GM19438 (cell line): ENCODE results near the gene AOC1.
"Not testable (repeated sequence)": the region's sequence is repeated elsewhere in the genome, so short reads cannot be mapped to it uniquely, and the experiment has no call there.

Experiments used
- ATAC-seq: cut with Tn5 transposase; IDR thresholded peaks from one replicate; pipeline ENCODE4 v1.9.1; 2021; ENCODE audit warnings: low read depth; ENCODE audit not compliant: unreplicated experiment

The AOC1 gene

GRCh38 chr7:150896562-150897209 is 44.4 kb downstream of the AOC1 start:
- no peak for ATAC-seq

GRCh38 chr7:150897502-150898474 is 45.5 kb downstream of the AOC1 start:
- no peak for ATAC-seq

- no peak for ATAC-seq
Measured at GRCh38 chr7:150898475-150899011, 46.2 kb downstream of the AOC1 start.

GRCh38 chr7:150900675-150901074 is 48.4 kb downstream of the AOC1 start:
- no peak for ATAC-seq

- ATAC-seq: no peak
Measured at GRCh38 chr7:150901160-150902035, 49.1 kb downstream of the AOC1 start.

- no peak for ATAC-seq
Measured at GRCh38 chr7:150902078-150903033, 50.0 kb downstream of the AOC1 start.

GRCh38 chr7:150903606-150904005 is 51.3 kb downstream of the AOC1 start:
- ATAC-seq: no peak

- ATAC-seq: no peak
Measured at GRCh38 chr7:150904011-150904909, 51.9 kb downstream of the AOC1 start.

GRCh38 chr7:150908173-150908572 is 55.9 kb downstream of the AOC1 start:
- ATAC-seq: no peak

GRCh38 chr7:150909200-150909995 is 57.1 kb downstream of the AOC1 start:
- ATAC-seq: no peak

- ATAC-seq: not testable (repeated sequence)
Measured at GRCh38 chr7:150910305-150910995, 58.1 kb downstream of the AOC1 start.

- ATAC-seq: no peak
Measured at GRCh38 chr7:150910996-150911422, 58.7 kb downstream of the AOC1 start.
